Measurements from ENCODE around the gene C17orf114.

The C17orf114 gene

GRCh38 chr17:4833178-4833940 lies 31.2 kb upstream of the C17orf114 start, which contains the start of gene MINK1 (continued):
- TF ChIP-seq GPBP1L1 (CRISPR knock-in tag; IDR thresholded peaks at IDR 0.05) (no peak), SNAI1 (CRISPR knock-in tag; IDR thresholded peaks at IDR 0.05; ENCODE audit: borderline replicate concordance) (no peak), RXRA (CRISPR knock-in tag; IDR thresholded peaks at IDR 0.05) (no peak), KDM3A (CRISPR knock-in tag; IDR thresholded peaks at IDR 0.05; ENCODE audit: low read depth) (peak; percentile 29; the same call in 1 of the 2 replicates), SNAPC5 (CRISPR knock-in tag; IDR thresholded peaks at IDR 0.05; ENCODE audit: borderline replicate concordance) (no peak), NR0B2 (CRISPR knock-in tag; IDR thresholded peaks at IDR 0.05) (peak; percentile 54; the same call in 1 of the 2 replicates), ETV5 (CRISPR knock-in tag; IDR thresholded peaks at IDR 0.05; ENCODE audit: borderline replicate concordance) (peak; percentile 42; the same call in 1 of the 2 replicates), ZNF275 (CRISPR knock-in tag; IDR thresholded peaks at IDR 0.05; ENCODE audit: borderline replicate concordance) (peak; percentile 68; the same call in 1 of the 2 replicates), YEATS4 (CRISPR knock-in tag; IDR thresholded peaks at IDR 0.05; ENCODE audit: borderline replicate concordance) (peak; percentile 55; the same call in 1 of the 2 replicates), GABPB1 (CRISPR knock-in tag; IDR thresholded peaks at IDR 0.05) (peak; percentile 70; the same call in 1 of the 2 replicates), ZGPAT (CRISPR knock-in tag; IDR thresholded peaks at IDR 0.05) (peak; percentile 81; the same call in 1 of the 2 replicates), ZBTB25 (CRISPR knock-in tag; IDR thresholded peaks at IDR 0.05) (peak; percentile 60; the same call in 1 of the 2 replicates), ZNF83 (CRISPR knock-in tag; IDR thresholded peaks at IDR 0.05; ENCODE audit: borderline replicate concordance) (no peak), RXRB (CRISPR knock-in tag; IDR thresholded peaks at IDR 0.05; ENCODE audit: borderline replicate concordance) (peak; percentile 35; the same call in 1 of the 2 replicates), ZNF850 (CRISPR knock-in tag; conservative IDR thresholded peaks at IDR 0.05) (0 out of 2 replicates have a peak, but pooled peaks have one; percentile 37), TBP (CRISPR knock-in tag; IDR thresholded peaks at IDR 0.05) (no peak; the same call in 1 of the 2 replicates), NR2C2 (CRISPR knock-in tag; IDR thresholded peaks at IDR 0.05; ENCODE audit: borderline replicate concordance) (peak; percentile 45; the same call in 1 of the 2 replicates), CCDC6 (CRISPR knock-in tag; IDR thresholded peaks at IDR 0.05) (no peak), ZBTB26 (CRISPR knock-in tag; IDR thresholded peaks at IDR 0.05; ENCODE audit: borderline replicate concordance) (no peak), ZNF264 (CRISPR knock-in tag; IDR thresholded peaks at IDR 0.05) (peak; percentile 29; the same call in 1 of the 2 replicates)
